WTC11 (cell line): Measurements from ENCODE around the gene APOLD1. TPM values are rescaled to one million over a fixed set of nuclear protein-coding genes. Genes with fewer than 3 reads are reported as not detected.

Experiments used
- ATAC-seq: fragments of 200-7000 bp; cut with Tn5 transposase; 2 replicates; pipeline ENCODE4 v1.10.0; 2021; ENCODE audit warnings: mild to moderate bottlenecking, moderate library complexity
- CTCF ChIA-PET: fragments of 300-600 bp; sonication (Branson Sonifier 250); formaldehyde crosslinking; loops from one replicate; lab custom pipeline; 2021; ENCODE audit warnings: antibody characterized with exemption; lab: Charles Lee
- POLR2A ChIA-PET: fragments of 350-600 bp; sonication (Branson Sonifier 250); formaldehyde crosslinking; loops from one replicate; lab custom pipeline; 2021; ENCODE audit warnings: antibody characterized with exemption; lab: Charles Lee
- DNase-seq: peaks from one replicate; pipeline ENCODE4 v3.0.0; 2021; ENCODE audit warnings: low spot score
- H3K27ac Mint-ChIP-seq: 2 replicates; pipeline ENCODE4 v1.8.0; 2021; ENCODE audit warnings: mixed read lengths
- H3K27me3 Mint-ChIP-seq: 2 replicates; pipeline ENCODE4 v1.8.0; 2021; ENCODE audit warnings: low read depth, mild to moderate bottlenecking, moderate library complexity, mixed read lengths
- H3K36me3 Mint-ChIP-seq: 2 replicates; pipeline ENCODE4 v1.8.0; 2021; ENCODE audit warnings: mixed read lengths
- H3K4me1 Mint-ChIP-seq: 2 replicates; pipeline ENCODE4 v1.8.0; 2022; ENCODE audit warnings: mixed read lengths
- H3K4me3 Mint-ChIP-seq: 2 replicates; pipeline ENCODE4 v1.8.0; 2021; ENCODE audit warnings: mild to moderate bottlenecking, moderate library complexity, mixed read lengths
- H3K9me3 Mint-ChIP-seq: 2 replicates; pipeline ENCODE4 v1.8.0; 2021; ENCODE audit warnings: mixed read lengths
- ATF2 ChIP-seq: sonication (generic); formaldehyde crosslinking; IDR thresholded peaks from 2 replicates; pipeline ENCODE4 v1.8.1; 2022; ENCODE audit warnings: low read depth, missing genetic modification reagents, borderline replicate concordance
- ATF6 ChIP-seq: sonication (generic); formaldehyde crosslinking; IDR thresholded peaks from 2 replicates; pipeline ENCODE4 v1.8.1; 2023; ENCODE audit warnings: mild to moderate bottlenecking, missing genetic modification reagents
- E2F5 ChIP-seq: sonication (generic); formaldehyde crosslinking; IDR thresholded peaks from 2 replicates; pipeline ENCODE4 v1.8.1; 2022; ENCODE audit warnings: mild to moderate bottlenecking, moderate library complexity, missing genetic modification reagents
- ETV6 ChIP-seq: sonication (generic); formaldehyde crosslinking; IDR thresholded peaks from 2 replicates; pipeline ENCODE4 v1.8.1; 2022; ENCODE audit warnings: mild to moderate bottlenecking, missing genetic modification reagents
- NFYB ChIP-seq: sonication (generic); formaldehyde crosslinking; conservative IDR thresholded peaks from 2 replicates; pipeline ENCODE4 v1.8.0; 2022; ENCODE audit warnings: low read depth, missing genetic modification reagents
- PRDM15 ChIP-seq: sonication (generic); formaldehyde crosslinking; IDR thresholded peaks from 2 replicates; pipeline ENCODE4 v1.8.0; 2022; ENCODE audit warnings: missing genetic modification reagents
- RELA ChIP-seq: sonication (generic); formaldehyde crosslinking; IDR thresholded peaks from 2 replicates; pipeline ENCODE4 v1.8.1; 2022; ENCODE audit warnings: missing genetic modification reagents, mild to moderate bottlenecking, borderline replicate concordance
- SMAD3 ChIP-seq: sonication (generic); formaldehyde crosslinking; IDR thresholded peaks from 2 replicates; pipeline ENCODE4 v1.8.0; 2022; ENCODE audit warnings: missing genetic modification reagents, mild to moderate bottlenecking, borderline replicate concordance
- SMAD4 ChIP-seq: sonication (generic); formaldehyde crosslinking; IDR thresholded peaks from 2 replicates; pipeline ENCODE4 v1.8.0; 2022; ENCODE audit warnings: mild to moderate bottlenecking, missing genetic modification reagents
- TCF7 ChIP-seq: sonication (generic); formaldehyde crosslinking; IDR thresholded peaks from 2 replicates; pipeline ENCODE4 v1.8.0; 2022; ENCODE audit warnings: mild to moderate bottlenecking, low read depth, missing genetic modification reagents, moderate library complexity
- ZNF121 ChIP-seq: sonication (generic); formaldehyde crosslinking; IDR thresholded peaks from 2 replicates; pipeline ENCODE4 v1.8.0; 2023; ENCODE audit warnings: missing genetic modification reagents
- ZNF138 ChIP-seq: sonication (generic); formaldehyde crosslinking; conservative IDR thresholded peaks from 2 replicates; pipeline ENCODE4 v1.8.1; 2022; ENCODE audit warnings: mild to moderate bottlenecking, moderate library complexity, missing genetic modification reagents
- ZNF671 ChIP-seq: fragments of 250-450 bp; sonication (Bioruptor Pico); IDR thresholded peaks from 2 replicates; pipeline ENCODE4 v1.8.0; 2021; ENCODE audit warnings: mild to moderate bottlenecking
- total RNA-seq: library from RNA; stranded (reverse); gene quantifications from 3 replicates; pipeline ENCODE4 v1.2.3, GENCODE V29; 2021

The APOLD1 gene
- total RNA-seq, 1 experiment from 2014 or later, result 0.44 TPM

- ChIA-PET POLR2A (no interaction called here), CTCF (interaction anchor here (1.1 kb wide), 1 partner anchor 12 kb away, joined by 4 read pairs; no protein-coding TSS in a partner anchor)
- no peak overlapping the region for H3K27ac Mint-ChIP-seq
- peaks cover 3% of the 10 kb centered on the region; the same call in 1 of the 2 replicates for H3K27me3 Mint-ChIP-seq
- 0 out of 2 replicates have a peak, but pooled peaks cover 3% of the 10 kb centered on the region for H3K9me3 Mint-ChIP-seq
- DNase-seq, result no peak
- H3K4me3 Mint-ChIP-seq, result no peak overlapping the region
- peaks cover 8% of the 10 kb centered on the region; the same call in 1 of the 2 replicates for H3K4me1 Mint-ChIP-seq
- ATAC-seq, result peak; percentile 16; the same call in 1 of the 2 replicates
- TF ChIP-seq ZNF121 (no peak), TCF7 (CRISPR knock-in tag) (no peak), ATF6 (CRISPR knock-in tag) (no peak), NFYB (CRISPR knock-in tag) (peak; percentile 68), ZNF138 (CRISPR knock-in tag) (no peak)
- TF ChIP-seq, all 79 proteins: peak for 1
- H3K36me3 Mint-ChIP-seq, result no peaks in the 10 kb centered on the region
Measured at GRCh38 chr12:12749433-12749832, 36.0 kb upstream of the APOLD1 start.

- ATAC-seq, result no peak
- no peak for DNase-seq
- ChIA-PET POLR2A (no interaction called here), CTCF (interaction anchor here (1.6 kb wide), 1 partner anchor 19 kb away, joined by 6 read pairs; no protein-coding TSS in a partner anchor)
- Mint-ChIP-seq H3K4me1 (no peaks in the 10 kb centered on the region), H3K27ac (no peak overlapping the region), H3K4me3 (no peak overlapping the region), H3K36me3 (no peaks in the 10 kb centered on the region), H3K9me3 (no peaks in the 10 kb centered on the region), H3K27me3 (peaks cover 3% of the 10 kb centered on the region; the same call in 1 of the 2 replicates)
- TF ChIP-seq SMAD3 (no peak), ATF2 (CRISPR knock-in tag) (no peak), ATF6 (CRISPR knock-in tag) (no peak), E2F5 (CRISPR knock-in tag) (no peak), RELA (CRISPR knock-in tag) (no peak), ZNF671 (CRISPR knock-in tag) (no peak), PRDM15 (CRISPR knock-in tag) (no peak), SMAD4 (CRISPR knock-in tag) (no peak), ETV6 (CRISPR knock-in tag) (no peak)
Measured at GRCh38 chr12:12755923-12756322, 29.5 kb upstream of the APOLD1 start.
